ENCODE measurements around the gene FAM107B. TPM values are rescaled to one million over a fixed set of nuclear protein-coding genes. Genes with fewer than 3 reads are reported as not detected.

The FAM107B gene
- total and polyA plus RNA-seq, 2 of the 13 experiments (the other 11 are each of a cell fraction or from before 2014, with no cell fraction given): 15.7 to 24.8 TPM

GRCh38 chr10:14686356-14686755 lies 88.3 kb downstream of the FAM107B start (continued):
- no peak for TF ChIP-seq TFAP4 (IDR thresholded peaks at IDR 0.05; ENCODE audit: borderline replicate concordance, low read depth)

DNA sequence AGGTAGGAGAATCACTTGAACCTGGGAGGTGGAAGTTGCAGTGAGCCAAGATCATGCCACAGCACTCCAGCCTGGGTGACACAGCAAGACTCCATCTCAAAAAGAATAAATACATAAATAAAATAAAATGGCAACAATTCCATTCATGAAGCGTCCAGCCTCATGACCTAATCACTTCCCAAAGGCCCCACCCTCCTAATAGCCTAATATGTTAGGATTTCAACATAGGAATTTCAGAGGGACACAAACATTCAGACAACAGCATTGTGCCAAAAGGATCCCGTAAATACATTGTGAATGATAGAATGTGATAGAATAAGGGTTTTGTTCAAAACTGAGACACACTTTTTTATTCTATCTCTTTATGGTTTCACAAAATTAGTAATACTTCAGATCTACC lies 90.3 kb downstream of the FAM107B start:
- Histone ChIP-seq H3K9ac (ENCODE audit: insufficient read depth, low read depth, low read length) (no peak overlapping the region), H3K27ac (ENCODE audit: extremely low read length, insufficient read depth, low read length) (no peak overlapping the region), H3K4me2 (ENCODE audit: low read depth, low read length) (no peak overlapping the region), H3K79me2 (ENCODE audit: insufficient read depth, low read length) (no peaks in the 10 kb centered on the region), H3K36me3 (replicated peaks in 1 of 2; ENCODE audit: control insufficient read depth in 1 of 2, insufficient read depth in 2 of 2, low read length in 2 of 2) (no peaks in the 10 kb centered on the region), H2AFZ (ENCODE audit: low read length) (no peak overlapping the region), H4K20me1 (ENCODE audit: insufficient read depth, low read length) (no peaks in the 10 kb centered on the region), H3K4me3 (replicated peaks in 1 of 3; ENCODE audit: insufficient read depth in 1 of 3, low read depth in 2 of 3, low read length in 3 of 3) (no peak overlapping the region), H3K4me1 (ENCODE audit: insufficient read depth, low read length) (peaks cover 12% of the 10 kb centered on the region), H3K27me3 (ENCODE audit: control insufficient read depth in 1 of 2, insufficient read depth in 2 of 2, low read length in 2 of 2) (peaks cover 0 to 1% of the 10 kb centered on the region in 2 experiments; a peak in 1 of 5 replicates), H3K9me3 (ENCODE audit: low read length) (no peaks in the 10 kb centered on the region)
- no peak for FAIRE-seq
- no peak for DNase-seq (ENCODE audit: low spot score)
- CTCF ChIA-PET (ENCODE audit: low intra/inter-chr PET ratio, low total read pairs): no interaction called here
- intact Hi-C loops (cut with micrococcal nuclease; ENCODE audit: unreplicated experiment) (no loop called here), in situ Hi-C loops (cut with HindIII; ENCODE audit: extremely low pct_ligation_motif_present, low pct_unique_long_range_greater_than_20kb) (no loop called here)
- WGBS (ENCODE audit: low lambda C conversion rate): 56% methylated on average over 2 of the region's 2 CpGs
- POLR2A ChIA-PET: no interaction called here
- ATAC-seq: no peak
- no TSS peak for BruUV-seq (replicated peaks)
- TF ChIP-seq, protein P1, sequence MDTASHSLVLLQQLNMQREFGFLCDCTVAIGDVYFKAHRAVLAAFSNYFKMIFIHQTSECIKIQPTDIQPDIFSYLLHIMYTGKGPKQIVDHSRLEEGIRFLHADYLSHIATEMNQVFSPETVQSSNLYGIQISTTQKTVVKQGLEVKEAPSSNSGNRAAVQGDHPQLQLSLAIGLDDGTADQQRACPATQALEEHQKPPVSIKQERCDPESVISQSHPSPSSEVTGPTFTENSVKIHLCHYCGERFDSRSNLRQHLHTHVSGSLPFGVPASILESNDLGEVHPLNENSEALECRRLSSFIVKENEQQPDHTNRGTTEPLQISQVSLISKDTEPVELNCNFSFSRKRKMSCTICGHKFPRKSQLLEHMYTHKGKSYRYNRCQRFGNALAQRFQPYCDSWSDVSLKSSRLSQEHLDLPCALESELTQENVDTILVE (CRISPR knock-in tag; IDR thresholded peaks at IDR 0.05): no peak
- no peak for TF ChIP-seq FOXC1 (CRISPR knock-in tag; IDR thresholded peaks at IDR 0.05; ENCODE audit: borderline replicate concordance)
- no peak for TF ChIP-seq ZFP1 (CRISPR knock-in tag; IDR thresholded peaks at IDR 0.05)
- TF ChIP-seq HNRNPK (IDR thresholded peaks at IDR 0.05; ENCODE audit: low read depth, low read length, poor library complexity, severe bottlenecking): no peak
- TF ChIP-seq, protein P2, sequence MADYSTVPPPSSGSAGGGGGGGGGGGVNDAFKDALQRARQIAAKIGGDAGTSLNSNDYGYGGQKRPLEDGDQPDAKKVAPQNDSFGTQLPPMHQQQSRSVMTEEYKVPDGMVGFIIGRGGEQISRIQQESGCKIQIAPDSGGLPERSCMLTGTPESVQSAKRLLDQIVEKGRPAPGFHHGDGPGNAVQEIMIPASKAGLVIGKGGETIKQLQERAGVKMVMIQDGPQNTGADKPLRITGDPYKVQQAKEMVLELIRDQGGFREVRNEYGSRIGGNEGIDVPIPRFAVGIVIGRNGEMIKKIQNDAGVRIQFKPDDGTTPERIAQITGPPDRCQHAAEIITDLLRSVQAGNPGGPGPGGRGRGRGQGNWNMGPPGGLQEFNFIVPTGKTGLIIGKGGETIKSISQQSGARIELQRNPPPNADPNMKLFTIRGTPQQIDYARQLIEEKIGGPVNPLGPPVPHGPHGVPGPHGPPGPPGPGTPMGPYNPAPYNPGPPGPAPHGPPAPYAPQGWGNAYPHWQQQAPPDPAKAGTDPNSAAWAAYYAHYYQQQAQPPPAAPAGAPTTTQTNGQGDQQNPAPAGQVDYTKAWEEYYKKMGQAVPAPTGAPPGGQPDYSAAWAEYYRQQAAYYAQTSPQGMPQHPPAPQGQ (CRISPR knock-in tag; IDR thresholded peaks at IDR 0.05; ENCODE audit: borderline replicate concordance): no peak
- no peak for TF ChIP-seq NCOA1 (CRISPR knock-in tag; IDR thresholded peaks at IDR 0.05)
- no peak for TF ChIP-seq ZNF777 (CRISPR knock-in tag; IDR thresholded peaks at IDR 0.05)
- no peak for TF ChIP-seq ZNF180 (CRISPR knock-in tag; IDR thresholded peaks at IDR 0.05; ENCODE audit: borderline replicate concordance, low read depth)
- TF ChIP-seq HNRNPL (IDR thresholded peaks at IDR 0.05; ENCODE audit: low read depth, low read length): no peak
- TF ChIP-seq ZNF563 (CRISPR knock-in tag; IDR thresholded peaks at IDR 0.05): no peak
- no peak for TF ChIP-seq ZNF782 (CRISPR knock-in tag; IDR thresholded peaks at IDR 0.05; ENCODE audit: borderline replicate concordance)
- TF ChIP-seq ZNF672 (CRISPR knock-in tag; IDR thresholded peaks at IDR 0.05): no peak
- TF ChIP-seq, protein P3, sequence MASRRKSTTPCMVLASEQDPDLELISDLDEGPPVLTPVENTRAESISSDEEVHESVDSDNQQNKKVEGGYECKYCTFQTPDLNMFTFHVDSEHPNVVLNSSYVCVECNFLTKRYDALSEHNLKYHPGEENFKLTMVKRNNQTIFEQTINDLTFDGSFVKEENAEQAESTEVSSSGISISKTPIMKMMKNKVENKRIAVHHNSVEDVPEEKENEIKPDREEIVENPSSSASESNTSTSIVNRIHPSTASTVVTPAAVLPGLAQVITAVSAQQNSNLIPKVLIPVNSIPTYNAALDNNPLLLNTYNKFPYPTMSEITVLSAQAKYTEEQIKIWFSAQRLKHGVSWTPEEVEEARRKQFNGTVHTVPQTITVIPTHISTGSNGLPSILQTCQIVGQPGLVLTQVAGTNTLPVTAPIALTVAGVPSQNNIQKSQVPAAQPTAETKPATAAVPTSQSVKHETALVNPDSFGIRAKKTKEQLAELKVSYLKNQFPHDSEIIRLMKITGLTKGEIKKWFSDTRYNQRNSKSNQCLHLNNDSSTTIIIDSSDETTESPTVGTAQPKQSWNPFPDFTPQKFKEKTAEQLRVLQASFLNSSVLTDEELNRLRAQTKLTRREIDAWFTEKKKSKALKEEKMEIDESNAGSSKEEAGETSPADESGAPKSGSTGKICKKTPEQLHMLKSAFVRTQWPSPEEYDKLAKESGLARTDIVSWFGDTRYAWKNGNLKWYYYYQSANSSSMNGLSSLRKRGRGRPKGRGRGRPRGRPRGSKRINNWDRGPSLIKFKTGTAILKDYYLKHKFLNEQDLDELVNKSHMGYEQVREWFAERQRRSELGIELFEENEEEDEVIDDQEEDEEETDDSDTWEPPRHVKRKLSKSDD (CRISPR knock-in tag; IDR thresholded peaks at IDR 0.05; ENCODE audit: low read depth): no peak
- TF ChIP-seq, protein P4, sequence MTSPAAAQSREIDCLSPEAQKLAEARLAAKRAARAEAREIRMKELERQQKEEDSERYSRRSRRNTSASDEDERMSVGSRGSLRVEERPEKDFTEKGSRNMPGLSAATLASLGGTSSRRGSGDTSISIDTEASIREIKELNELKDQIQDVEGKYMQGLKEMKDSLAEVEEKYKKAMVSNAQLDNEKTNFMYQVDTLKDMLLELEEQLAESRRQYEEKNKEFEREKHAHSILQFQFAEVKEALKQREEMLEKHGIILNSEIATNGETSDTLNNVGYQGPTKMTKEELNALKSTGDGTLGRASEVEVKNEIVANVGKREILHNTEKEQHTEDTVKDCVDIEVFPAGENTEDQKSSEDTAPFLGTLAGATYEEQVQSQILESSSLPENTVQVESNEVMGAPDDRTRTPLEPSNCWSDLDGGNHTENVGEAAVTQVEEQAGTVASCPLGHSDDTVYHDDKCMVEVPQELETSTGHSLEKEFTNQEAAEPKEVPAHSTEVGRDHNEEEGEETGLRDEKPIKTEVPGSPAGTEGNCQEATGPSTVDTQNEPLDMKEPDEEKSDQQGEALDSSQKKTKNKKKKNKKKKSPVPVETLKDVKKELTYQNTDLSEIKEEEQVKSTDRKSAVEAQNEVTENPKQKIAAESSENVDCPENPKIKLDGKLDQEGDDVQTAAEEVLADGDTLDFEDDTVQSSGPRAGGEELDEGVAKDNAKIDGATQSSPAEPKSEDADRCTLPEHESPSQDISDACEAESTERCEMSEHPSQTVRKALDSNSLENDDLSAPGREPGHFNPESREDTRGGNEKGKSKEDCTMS (CRISPR knock-in tag; conservative IDR thresholded peaks at IDR 0.05): no peak
